Astrocyte of the cerebellum (primary cell): ENCODE data around the gene KMT5B.
"Not testable (repeated sequence)": the region's sequence is repeated elsewhere in the genome, so short reads cannot be mapped to it uniquely, and the experiment has no call there.

Experiments used
- DNase-seq: peaks from one replicate; pipeline ENCODE4 v3.0.0-alpha.2; 2011; ENCODE audit warnings: low read depth
- H3K4me3 ChIP-seq: 2 replicates; pipeline ENCODE4 v1.5.1; 2011; ENCODE audit warnings: mild to moderate bottlenecking, low read depth, low read length, moderate library complexity
- in situ Hi-C: cut with HindIII; loops from 2 replicates; pipeline ENCODE4 v1.10.0; 2017; ENCODE audit warnings: low sequenced_read_pairs
- TF ChIP-seq, protein P1 (sequence below): IDR thresholded peaks from 2 replicates; pipeline ENCODE4 v1.5.1; 2012; ENCODE audit warnings: low read length, low read depth, moderate library complexity, mild to moderate bottlenecking; ENCODE audit errors: missing control alignments

The KMT5B gene

DNA sequence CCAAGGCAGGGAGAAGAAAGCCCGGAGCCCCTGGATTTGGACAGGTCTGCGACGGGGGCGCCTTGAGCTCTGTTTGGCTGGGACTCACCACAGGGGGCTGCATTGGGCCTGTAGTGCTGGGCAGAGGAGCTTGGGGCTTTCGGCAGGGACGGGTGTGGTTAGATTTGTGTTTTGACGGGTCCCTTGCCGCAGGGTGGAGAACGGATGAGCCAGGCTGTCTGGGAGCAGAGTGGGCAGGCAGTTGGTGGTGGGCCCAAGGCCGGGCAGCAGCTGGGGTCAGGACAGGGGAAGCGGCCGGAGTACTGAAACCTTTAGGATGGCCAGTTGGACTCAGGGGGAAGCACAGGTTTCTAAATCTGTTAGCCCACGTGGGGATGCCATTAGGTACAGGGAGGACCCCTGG lies 45.3 kb upstream of the KMT5B start:
- TF ChIP-seq, protein P1, sequence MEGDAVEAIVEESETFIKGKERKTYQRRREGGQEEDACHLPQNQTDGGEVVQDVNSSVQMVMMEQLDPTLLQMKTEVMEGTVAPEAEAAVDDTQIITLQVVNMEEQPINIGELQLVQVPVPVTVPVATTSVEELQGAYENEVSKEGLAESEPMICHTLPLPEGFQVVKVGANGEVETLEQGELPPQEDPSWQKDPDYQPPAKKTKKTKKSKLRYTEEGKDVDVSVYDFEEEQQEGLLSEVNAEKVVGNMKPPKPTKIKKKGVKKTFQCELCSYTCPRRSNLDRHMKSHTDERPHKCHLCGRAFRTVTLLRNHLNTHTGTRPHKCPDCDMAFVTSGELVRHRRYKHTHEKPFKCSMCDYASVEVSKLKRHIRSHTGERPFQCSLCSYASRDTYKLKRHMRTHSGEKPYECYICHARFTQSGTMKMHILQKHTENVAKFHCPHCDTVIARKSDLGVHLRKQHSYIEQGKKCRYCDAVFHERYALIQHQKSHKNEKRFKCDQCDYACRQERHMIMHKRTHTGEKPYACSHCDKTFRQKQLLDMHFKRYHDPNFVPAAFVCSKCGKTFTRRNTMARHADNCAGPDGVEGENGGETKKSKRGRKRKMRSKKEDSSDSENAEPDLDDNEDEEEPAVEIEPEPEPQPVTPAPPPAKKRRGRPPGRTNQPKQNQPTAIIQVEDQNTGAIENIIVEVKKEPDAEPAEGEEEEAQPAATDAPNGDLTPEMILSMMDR, result no peak
- DNase-seq, result no peak
- no peak overlapping the region for H3K4me3 ChIP-seq
- in situ Hi-C loops, result no loop called here

DNA sequence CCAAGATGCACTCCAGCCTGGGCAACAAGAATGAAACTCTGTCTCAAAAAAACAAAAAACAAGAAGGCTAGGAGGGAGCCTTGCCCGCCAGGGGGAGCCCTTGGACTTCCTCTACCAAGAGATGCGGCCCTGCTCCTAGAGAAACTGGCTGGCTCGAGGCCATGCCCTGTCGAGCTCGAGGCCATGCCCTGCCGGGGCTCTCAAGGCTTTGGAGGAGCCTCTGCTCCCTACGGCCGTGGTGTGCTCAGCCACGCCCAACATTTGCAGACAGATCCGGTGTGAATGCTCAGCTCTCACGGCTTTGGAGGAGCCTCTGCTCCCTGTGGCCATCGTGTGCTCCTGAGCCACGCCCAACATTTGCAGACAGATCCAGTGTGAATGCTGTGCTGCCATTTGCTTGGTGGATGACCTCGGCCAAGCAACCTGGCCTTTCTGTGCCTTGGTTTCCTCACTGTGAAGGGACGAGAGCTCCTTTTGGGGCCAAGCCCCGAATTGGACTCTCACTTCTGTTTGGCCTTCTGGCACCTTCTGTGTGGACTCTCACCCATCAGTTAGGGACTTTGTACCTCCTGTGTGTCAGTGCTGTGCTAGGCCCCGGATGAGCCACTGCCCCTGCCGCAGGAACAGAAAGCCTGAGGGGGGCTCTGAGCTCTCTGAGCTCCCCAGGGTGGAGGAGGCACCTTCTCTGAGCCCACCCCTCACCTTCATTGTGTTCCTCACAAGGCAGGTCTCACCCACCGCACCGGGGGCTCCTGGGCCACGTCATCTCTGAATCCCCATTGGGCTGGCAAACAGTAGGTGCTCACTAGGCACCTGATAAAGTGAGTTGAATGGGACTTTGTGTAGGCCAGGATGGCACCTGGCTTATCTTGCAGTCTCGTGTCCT lies 44.6 kb upstream of the KMT5B start:
- in situ Hi-C loops, result no loop called here
- no peak overlapping the region for H3K4me3 ChIP-seq
- TF ChIP-seq, protein P1, result peak; percentile 79
- peak; percentile 81 for DNase-seq

DNA sequence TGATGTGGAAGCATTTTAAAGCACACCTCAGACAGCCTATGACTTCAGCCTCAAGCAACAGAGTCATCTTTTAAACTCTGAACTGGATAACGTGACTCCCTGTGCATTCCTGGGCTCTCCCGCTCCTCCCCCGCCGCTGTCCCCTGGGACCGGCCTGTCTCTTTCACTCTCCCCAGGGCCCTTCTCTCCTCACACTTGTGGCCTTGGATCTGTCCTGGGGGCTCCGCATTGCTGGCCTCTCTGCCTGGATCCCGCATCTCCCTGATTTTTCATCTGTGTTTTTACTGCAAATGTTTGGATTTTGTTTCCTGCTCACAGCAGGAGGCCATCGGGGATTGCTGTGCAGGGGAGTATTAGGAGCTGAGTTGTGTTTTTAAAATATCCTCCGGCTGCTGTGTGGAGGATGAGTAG lies 43.2 kb upstream of the KMT5B start:
- no peak for DNase-seq
- TF ChIP-seq, protein P1, result no peak
- in situ Hi-C loops, result no loop called here
- H3K4me3 ChIP-seq, result no peak overlapping the region

DNA sequence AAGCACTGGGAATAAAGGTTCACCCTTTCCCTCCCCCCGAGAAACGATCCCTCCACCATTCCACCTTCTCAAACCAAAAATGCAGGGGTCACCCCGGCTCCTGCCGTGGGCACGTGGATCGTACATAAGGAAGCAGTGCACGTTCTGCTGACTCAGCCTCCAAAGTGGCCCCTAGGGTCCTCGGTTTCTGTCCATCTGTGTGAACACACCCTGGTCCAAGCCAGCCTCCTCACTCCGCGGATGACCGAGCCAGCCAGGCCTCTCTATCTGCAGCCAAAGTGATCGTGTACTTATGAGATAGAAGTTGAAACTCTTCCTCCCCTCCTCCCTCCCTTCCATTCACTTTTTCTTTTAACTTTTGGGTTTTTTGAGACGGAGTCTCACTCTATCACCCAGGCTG lies 42.4 kb upstream of the KMT5B start:
- TF ChIP-seq, protein P1, result no peak
- in situ Hi-C loops, result no loop called here
- DNase-seq, result no peak

DNA sequence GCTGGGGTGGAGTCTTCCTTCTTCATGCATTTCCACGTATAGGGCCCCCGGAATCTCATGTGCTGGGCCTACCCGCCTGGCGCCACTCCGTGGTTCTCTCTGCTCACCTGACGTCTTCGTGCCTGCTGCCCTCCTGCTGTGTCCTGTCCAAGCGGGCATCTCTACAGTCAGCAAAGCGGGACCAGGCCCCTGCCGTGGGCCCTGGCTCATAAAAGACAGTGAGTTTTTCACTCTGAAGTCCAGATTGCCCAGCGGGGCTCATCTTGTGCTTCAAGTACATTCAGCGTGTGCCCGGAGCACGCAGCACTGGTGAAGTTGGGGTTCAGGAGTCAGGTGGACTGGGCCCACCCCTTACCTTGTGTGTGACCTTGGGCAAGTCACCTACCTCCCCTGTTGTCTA lies 41.3 kb upstream of the KMT5B start:
- DNase-seq, result no peak
- in situ Hi-C loops, result no loop called here
- TF ChIP-seq, protein P1, result no peak
- no peak overlapping the region for H3K4me3 ChIP-seq

More for the DNA sequence above, 42.4 kb upstream of the KMT5B start:
- no peak overlapping the region for H3K4me3 ChIP-seq

DNA sequence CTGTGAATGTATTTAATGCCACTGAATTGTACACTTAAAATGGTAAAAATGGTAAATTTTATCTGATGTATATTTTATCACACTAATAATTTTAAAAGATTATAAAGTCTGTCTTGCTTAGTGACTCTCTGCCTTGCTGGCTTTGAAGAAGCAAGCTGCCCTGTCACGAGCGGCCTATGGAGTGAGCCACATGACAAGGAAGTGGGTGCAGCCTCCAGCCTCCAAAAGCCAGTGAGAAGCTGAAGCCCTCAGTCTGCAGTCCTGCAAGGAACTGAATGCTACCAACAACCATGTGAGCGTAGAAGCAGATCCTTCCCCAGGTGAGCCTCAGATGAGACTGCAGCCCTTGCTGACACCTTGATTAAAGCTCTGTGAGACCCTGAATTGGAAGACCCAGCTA lies 38.7 kb upstream of the KMT5B start:
- no peak for DNase-seq
- in situ Hi-C loops, result no loop called here
- TF ChIP-seq, protein P1, result no peak
- H3K4me3 ChIP-seq, result no peak overlapping the region

DNA sequence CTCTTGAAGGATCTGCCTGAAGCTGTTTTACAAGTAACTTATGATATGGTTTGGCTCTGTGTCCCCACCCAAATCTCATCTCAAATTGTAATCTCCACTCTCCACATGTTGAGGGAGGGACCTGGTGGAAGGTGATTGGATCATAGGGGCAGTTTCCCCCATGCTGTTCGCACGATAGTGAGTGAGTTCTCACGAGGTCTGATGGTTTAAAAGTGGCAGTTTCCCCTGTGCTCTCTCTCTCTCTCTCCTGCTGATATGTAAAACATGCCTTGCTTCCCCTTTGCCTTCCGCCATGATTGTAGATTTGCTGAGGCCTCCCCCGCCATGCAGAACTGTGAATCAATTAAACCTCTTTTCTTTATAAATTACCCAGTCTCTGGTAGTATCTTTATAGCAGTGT lies 31.8 kb upstream of the KMT5B start:
- DNase-seq, H3K4me3 ChIP-seq, in situ Hi-C loops: not testable (repeated sequence)

DNA sequence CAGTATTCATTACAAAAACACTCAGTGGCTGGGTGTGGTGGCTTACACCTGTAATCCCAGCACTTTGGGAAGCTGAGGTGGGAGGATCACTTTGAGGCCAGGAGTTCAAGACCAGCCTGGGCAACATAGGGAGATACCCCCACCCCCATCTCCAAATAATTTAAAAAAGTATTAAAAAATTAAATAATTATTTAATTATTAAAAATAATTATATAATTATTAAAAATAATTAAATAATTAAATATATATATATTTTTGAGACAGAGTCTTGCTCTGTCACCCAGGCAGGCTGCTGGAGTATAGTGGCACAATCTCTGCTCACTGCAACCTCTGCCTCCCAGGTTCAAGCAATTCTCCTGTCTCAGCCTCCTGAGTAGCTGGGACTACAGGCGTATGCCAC lies 30.8 kb upstream of the KMT5B start:
- in situ Hi-C loops, DNase-seq, H3K4me3 ChIP-seq: not testable (repeated sequence)
